B cell (primary cell): ENCODE results near the gene NHSL2. TPM values are rescaled to one million over a fixed set of nuclear protein-coding genes. Genes with fewer than 3 reads are reported as not detected.

Experiments used
- ATAC-seq: fragments of 200-7000 bp; cut with Tn5 transposase; one replicate; pipeline ENCODE4 v1.10.0; 2021; ENCODE audit warnings: low read depth, mild to moderate bottlenecking, moderate number of reproducible peaks, moderate library complexity
- CTCF ChIA-PET: fragments of 350-600 bp; sonication (Branson Sonifier 250); formaldehyde crosslinking; loops from one replicate; lab custom pipeline; 2021; ENCODE audit warnings: antibody characterized with exemption, inconsistent platforms; lab: Charles Lee
- POLR2A ChIA-PET: fragments of 350-600 bp; sonication (Branson Sonifier 250); formaldehyde crosslinking; loops from one replicate; lab custom pipeline; 2021; ENCODE audit warnings: antibody characterized with exemption; lab: Charles Lee
- DNase-seq: peaks from one replicate; pipeline ENCODE4 v3.0.0; 2013
- H2AFZ ChIP-seq: 2 replicates; pipeline ENCODE4 v1.6.1; 2012; ENCODE audit warnings: mild to moderate bottlenecking, low read depth, low read length; ENCODE audit not compliant: insufficient read depth, poor library complexity, severe bottlenecking
- H3K27ac ChIP-seq, 2 donors: 1 replicate in 1 of 2; 2 replicates in 1 of 2; pipeline ENCODE4 v1.5.1; 2012 to 2013; ENCODE audit warnings: low read length in 2 of 2, mild to moderate bottlenecking in 2 of 2, moderate library complexity in 1 of 2
- H3K27me3 ChIP-seq, 4 experiments: fragments of 200-600 bp in 1 of 4; sonication (generic) in 1 of 4; replicated peaks in 1 of 4; 1 replicate in 2 of 4; 2 replicates in 2 of 4; pipeline versions ENCODE4 v1.6.1 to v1.7.0; 2013 to 2016; ENCODE audit warnings: low read length in 3 of 4, mild to moderate bottlenecking in 2 of 4, mixed read lengths in 1 of 4, moderate library complexity in 1 of 4; ENCODE audit not compliant: insufficient read depth in 4 of 4, control insufficient read depth in 3 of 4; ENCODE audit errors: control extremely low read depth in 1 of 4
- H3K36me3 ChIP-seq, 2 experiments: replicated peaks in 1 of 2; 1 replicate in 1 of 2; 2 replicates in 1 of 2; pipeline versions ENCODE4 v1.6.1 to v1.7.1; 2013; ENCODE audit warnings: low read length in 1 of 2; ENCODE audit not compliant: insufficient read depth in 2 of 2, control insufficient read depth in 1 of 2; ENCODE audit errors: control extremely low read depth in 1 of 2, extremely low read depth in 1 of 2
- H3K4me1 ChIP-seq, 2 donors: fragments of 200-600 bp in 1 of 2; sonication (generic) in 1 of 2; 1 replicate in 1 of 2; 2 replicates in 1 of 2; pipeline versions ENCODE4 v1.5.1 to v1.6.1; 2013 to 2017; ENCODE audit warnings: low read length in 2 of 2; ENCODE audit not compliant: control insufficient read depth in 2 of 2, insufficient read depth in 2 of 2
- H3K4me2 ChIP-seq: replicated peaks from 2 replicates; pipeline ENCODE3; 2012; ENCODE audit warnings: mild to moderate bottlenecking, low read depth, low read length; ENCODE audit not compliant: poor library complexity, severe bottlenecking
- H3K4me3 ChIP-seq, 5 experiments: fragments of 200-600 bp in 1 of 5; sonication (generic) in 1 of 5; 1 replicate in 3 of 5; 2 replicates in 2 of 5; pipeline versions ENCODE4 v1.5.1 to v1.7.0; 2011 to 2016; ENCODE audit warnings: low read length in 4 of 5, mild to moderate bottlenecking in 4 of 5, low read depth in 2 of 5, control low read depth in 1 of 5, moderate library complexity in 1 of 5; ENCODE audit not compliant: insufficient read depth in 1 of 5; ENCODE audit errors: control extremely low read depth in 1 of 5, extremely low read depth in 1 of 5
- H3K79me2 ChIP-seq: fragments of 200-600 bp; sonication (generic); one replicate; pipeline ENCODE4 v1.6.0; 2016; ENCODE audit warnings: low read length; ENCODE audit not compliant: control insufficient read depth, insufficient read depth
- H3K9ac ChIP-seq: fragments of 200-600 bp; sonication (generic); 2 replicates; pipeline ENCODE4 v1.6.1; 2017; ENCODE audit warnings: mild to moderate bottlenecking, low read length, moderate library complexity
- H3K9me3 ChIP-seq, 3 donors: one replicate each; pipeline versions ENCODE4 v1.6.1 to v1.7.1; 2013; ENCODE audit warnings: low read length in 2 of 3; ENCODE audit not compliant: control insufficient read depth in 2 of 3, insufficient read depth in 1 of 3; ENCODE audit errors: control extremely low read depth in 1 of 3
- H4K20me1 ChIP-seq: 2 replicates; pipeline ENCODE4 v1.6.0; 2012; ENCODE audit warnings: mild to moderate bottlenecking, low read length; ENCODE audit not compliant: insufficient read depth, control insufficient read depth, poor library complexity, severe bottlenecking
- H3K27ac Mint-ChIP-seq: one replicate; pipeline ENCODE4 v1.8.0; 2021; ENCODE audit warnings: mixed read lengths
- H3K27me3 Mint-ChIP-seq: one replicate; pipeline ENCODE4 v1.8.0; 2021; ENCODE audit warnings: mixed read lengths
- H3K4me1 Mint-ChIP-seq: one replicate; pipeline ENCODE4 v1.8.0; 2021; ENCODE audit warnings: mixed read lengths
- H3K4me3 Mint-ChIP-seq: one replicate; pipeline ENCODE4 v1.8.0; 2021; ENCODE audit warnings: mixed read lengths
- H3K9me3 Mint-ChIP-seq: one replicate; pipeline ENCODE4 v1.8.0; 2022; ENCODE audit warnings: mixed read lengths; ENCODE audit not compliant: insufficient read depth
- EZH2 ChIP-seq: IDR thresholded peaks from 2 replicates; pipeline ENCODE4 v1.6.1; 2012; ENCODE audit warnings: borderline replicate concordance, low read depth, mild to moderate bottlenecking, moderate library complexity, low read length; ENCODE audit not compliant: insufficient read depth, poor library complexity, severe bottlenecking
- WGBS: methylation state at CpG from one replicate; pipeline ENCODE4 v1.1.5; 2013; ENCODE audit warnings: missing lambda C conversion rate; ENCODE audit not compliant: insufficient coverage; 5-methylcytosine and 5-hydroxymethylcytosine counted together
- intact Hi-C: fragments of 100-400 bp; cut with micrococcal nuclease; formaldehyde crosslinking; loops from one replicate; pipeline ENCODE4 v1.10.0; 2022
- polyA plus RNA-seq: library from polyadenylated mRNA; depleted of rRNA; stranded (reverse); fragments of >200 nt; gene quantifications from 2 replicates; pipeline ENCODE4 v1.2.3, GENCODE V29; 2012
- total RNA-seq, 2 donors: library from RNA; stranded (reverse); fragments of 120-200 nt in 1 of 2; gene quantifications; 1 replicate in 1 of 2; 2 replicates in 1 of 2; pipeline versions ENCODE4 v1.2.3 to v1.2.4, GENCODE V29; 2013 to 2022
- TF ChIP-seq, protein P1 (sequence below): fragments of 200-600 bp; IDR thresholded peaks from one replicate; pipeline ENCODE4 v1.8.0; 2022; ENCODE audit warnings: antibody characterized with exemption, mild to moderate bottlenecking

NHSL2 gene
- total and polyA plus RNA-seq, 2 donors (not counting 1 experiment from before 2014, with no cell fraction given) = 0.16 to 1.7 TPM

DNA sequence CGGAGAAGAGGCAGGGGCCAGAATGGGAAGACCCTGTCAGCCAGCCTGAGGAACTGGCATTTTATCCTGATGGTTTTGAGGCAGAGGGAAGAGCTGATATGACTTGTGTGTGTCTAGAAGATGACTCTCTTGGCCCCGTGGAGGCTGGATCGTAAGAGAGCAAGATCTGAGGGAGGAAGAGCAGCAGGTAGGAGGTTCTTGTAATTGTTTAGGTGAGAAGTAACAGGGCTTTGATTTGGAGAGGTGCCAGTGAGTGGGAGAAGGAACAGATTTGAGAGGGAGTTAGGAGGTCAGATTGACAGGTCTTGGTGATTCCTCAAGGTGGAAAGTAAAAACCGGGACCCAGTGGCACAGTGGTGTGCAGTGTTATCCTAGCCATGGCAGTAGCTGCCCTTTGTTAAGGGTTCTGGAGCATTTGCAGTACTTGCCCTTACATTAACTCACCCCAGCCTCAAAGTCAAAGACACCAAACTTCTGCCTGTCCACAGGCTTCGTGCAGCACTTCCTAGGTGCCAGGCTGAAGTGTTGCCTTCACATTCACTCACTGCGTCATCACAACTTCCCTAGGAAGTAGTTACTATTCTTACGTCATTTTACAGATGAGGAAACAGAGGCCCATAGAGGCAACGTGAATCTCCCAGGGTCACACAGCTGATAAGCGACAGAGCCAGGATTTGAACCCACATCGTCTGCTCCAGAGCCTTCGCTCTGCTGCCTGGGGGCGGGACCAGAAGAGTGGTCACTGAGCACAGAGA is 197.4 kb downstream of the NHSL2 start:
- Histone ChIP-seq H4K20me1 (no peaks in the 10 kb centered on the region), H3K79me2 (no peaks in the 10 kb centered on the region), H3K27me3 (peaks cover 0 to 3% (median 1%) of the 10 kb centered on the region in 4 experiments), H3K27ac (no peak overlapping the region), H3K4me2 (no peak overlapping the region), H3K9ac (no peak overlapping the region), H3K36me3 (no peaks in the 10 kb centered on the region), H2AFZ (no peak overlapping the region), H3K9me3 (no peaks in the 10 kb centered on the region), H3K4me3 (no peak overlapping the region), H3K4me1 (peaks cover 0 to 19% of the 10 kb centered on the region in 2 donors)
- WGBS = 89% methylated on average over 9 of the region's 12 CpGs
- no peak overlapping the region for H3K4me3 Mint-ChIP-seq
- intact Hi-C loops = no loop called here
- CTCF ChIA-PET = no interaction called here
- H3K4me1 Mint-ChIP-seq = peaks cover 25% of the 10 kb centered on the region
- ATAC-seq (no peak), DNase-seq (no peak)
- TF ChIP-seq EZH2 = no peak
- TF ChIP-seq, protein P1, sequence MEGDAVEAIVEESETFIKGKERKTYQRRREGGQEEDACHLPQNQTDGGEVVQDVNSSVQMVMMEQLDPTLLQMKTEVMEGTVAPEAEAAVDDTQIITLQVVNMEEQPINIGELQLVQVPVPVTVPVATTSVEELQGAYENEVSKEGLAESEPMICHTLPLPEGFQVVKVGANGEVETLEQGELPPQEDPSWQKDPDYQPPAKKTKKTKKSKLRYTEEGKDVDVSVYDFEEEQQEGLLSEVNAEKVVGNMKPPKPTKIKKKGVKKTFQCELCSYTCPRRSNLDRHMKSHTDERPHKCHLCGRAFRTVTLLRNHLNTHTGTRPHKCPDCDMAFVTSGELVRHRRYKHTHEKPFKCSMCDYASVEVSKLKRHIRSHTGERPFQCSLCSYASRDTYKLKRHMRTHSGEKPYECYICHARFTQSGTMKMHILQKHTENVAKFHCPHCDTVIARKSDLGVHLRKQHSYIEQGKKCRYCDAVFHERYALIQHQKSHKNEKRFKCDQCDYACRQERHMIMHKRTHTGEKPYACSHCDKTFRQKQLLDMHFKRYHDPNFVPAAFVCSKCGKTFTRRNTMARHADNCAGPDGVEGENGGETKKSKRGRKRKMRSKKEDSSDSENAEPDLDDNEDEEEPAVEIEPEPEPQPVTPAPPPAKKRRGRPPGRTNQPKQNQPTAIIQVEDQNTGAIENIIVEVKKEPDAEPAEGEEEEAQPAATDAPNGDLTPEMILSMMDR = no peak
- H3K27me3 Mint-ChIP-seq = peaks cover 23% of the 10 kb centered on the region
- POLR2A ChIA-PET = no interaction called here
- H3K9me3 Mint-ChIP-seq = no peaks in the 10 kb centered on the region
- H3K27ac Mint-ChIP-seq = no peak overlapping the region

DNA sequence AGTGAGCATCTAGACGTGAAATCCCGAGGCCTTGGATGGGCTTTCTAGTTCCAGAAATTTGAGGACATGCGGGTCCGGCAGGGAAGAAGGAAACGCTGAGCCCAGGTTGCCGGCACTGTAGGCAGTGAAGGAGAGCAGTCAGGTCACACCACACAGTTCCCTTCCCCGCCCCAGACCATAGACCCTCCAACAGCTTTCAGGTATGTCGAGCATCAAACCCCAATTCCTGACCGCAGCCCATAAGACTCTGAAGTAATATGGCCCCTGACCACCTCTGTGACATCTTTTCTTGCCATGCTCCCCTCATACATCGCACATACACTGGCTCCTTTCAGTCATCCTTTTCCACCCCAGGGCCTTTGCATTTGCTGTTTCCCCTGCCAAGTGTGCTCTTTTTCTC is 198.0 kb downstream of the NHSL2 start:
- Histone ChIP-seq H3K4me3 (no peak overlapping the region), H4K20me1 (no peaks in the 10 kb centered on the region), H2AFZ (no peak overlapping the region), H3K4me2 (no peak overlapping the region), H3K79me2 (no peaks in the 10 kb centered on the region), H3K9ac (no peak overlapping the region), H3K9me3 (no peaks in the 10 kb centered on the region), H3K36me3 (no peaks in the 10 kb centered on the region), H3K27ac (no peak overlapping the region), H3K27me3 (peaks cover 0 to 3% (median 0%) of the 10 kb centered on the region in 4 experiments), H3K4me1 (peaks cover 0 to 19% of the 10 kb centered on the region in 2 donors)
- Mint-ChIP-seq H3K27me3 (peaks cover 23% of the 10 kb centered on the region), H3K27ac (no peak overlapping the region), H3K9me3 (no peaks in the 10 kb centered on the region), H3K4me3 (no peak overlapping the region), H3K4me1 (peaks cover 25% of the 10 kb centered on the region)
- TF ChIP-seq, protein P1 = no peak
- TF ChIP-seq EZH2 = no peak
- POLR2A ChIA-PET = no interaction called here
- CTCF ChIA-PET = no interaction called here
- intact Hi-C loops = no loop called here
- DNase-seq (no peak), ATAC-seq (no peak)
- WGBS = 95% methylated on average over 4 of the region's 10 CpGs
